H1 (cell line): ENCODE data around the gene CLPTM1L.

ENCODE experiments used
- CREB1 ChIP-seq: IDR thresholded peaks from 2 replicates; pipeline ENCODE4 v1.6.1; 2012; ENCODE audit warnings: inconsistent platforms
- EZH2 ChIP-seq: fragments of 200-600 bp; sonication (generic); IDR thresholded peaks from 2 replicates; pipeline ENCODE4 v1.7.1; 2012; ENCODE audit warnings: low read depth, mild to moderate bottlenecking, moderate library complexity, low read length, inconsistent platforms; ENCODE audit not compliant: severe bottlenecking
- NRF1 ChIP-seq: IDR thresholded peaks from 2 replicates; pipeline ENCODE4 v1.6.1; 2011; ENCODE audit warnings: mild to moderate bottlenecking, low read depth, low read length, improper control_type of control experiment
- POLR2A ChIP-seq, 2 experiments: IDR thresholded peaks; 1 replicate in 1 of 2; 2 replicates in 1 of 2; pipeline ENCODE4 v1.6.1; 2011; ENCODE audit warnings: low read depth in 2 of 2, low read length in 2 of 2, mild to moderate bottlenecking in 2 of 2; ENCODE audit errors: control extremely low read depth in 1 of 2
- POLR2AphosphoS5 ChIP-seq: IDR thresholded peaks from 2 replicates; pipeline ENCODE4 v1.6.1; 2011; ENCODE audit warnings: low read depth, low read length
- SP4 ChIP-seq: IDR thresholded peaks from 2 replicates; pipeline ENCODE4 v1.6.1; 2012; ENCODE audit warnings: low read length, inconsistent platforms
- TF ChIP-seq, protein P1 (sequence below): IDR thresholded peaks from 2 replicates; pipeline ENCODE4 v1.6.1; 2012; ENCODE audit warnings: low read length, inconsistent platforms
- TF ChIP-seq, protein P2 (sequence below): IDR thresholded peaks from 2 replicates; pipeline ENCODE4 v1.6.1; 2012; ENCODE audit warnings: inconsistent platforms
- TF ChIP-seq, protein P3 (sequence below), 3 experiments: IDR thresholded peaks; 1 replicate in 2 of 3; 2 replicates in 1 of 3; pipeline versions ENCODE4 v1.5.1 to v1.6.1; 2011; ENCODE audit warnings: low read length in 3 of 3, mild to moderate bottlenecking in 3 of 3, inconsistent platforms in 2 of 3, low read depth in 1 of 3, moderate library complexity in 1 of 3; ENCODE audit not compliant: insufficient read depth in 1 of 3; ENCODE audit errors: control extremely low read depth in 1 of 3

GRCh38 chr5:1378866-1379659, 34.2 kb upstream of the CLPTM1L start:
- TF ChIP-seq POLR2A (IDR thresholded peaks at IDR 0.05; ENCODE audit: control extremely low read depth in 1 of 2, low read depth in 2 of 2, low read length in 2 of 2) (no peak), NRF1 (no peak), EZH2 (no peak), POLR2AphosphoS5 (no peak), SP4 (no peak), CREB1 (no peak)
- TF ChIP-seq, protein P1, sequence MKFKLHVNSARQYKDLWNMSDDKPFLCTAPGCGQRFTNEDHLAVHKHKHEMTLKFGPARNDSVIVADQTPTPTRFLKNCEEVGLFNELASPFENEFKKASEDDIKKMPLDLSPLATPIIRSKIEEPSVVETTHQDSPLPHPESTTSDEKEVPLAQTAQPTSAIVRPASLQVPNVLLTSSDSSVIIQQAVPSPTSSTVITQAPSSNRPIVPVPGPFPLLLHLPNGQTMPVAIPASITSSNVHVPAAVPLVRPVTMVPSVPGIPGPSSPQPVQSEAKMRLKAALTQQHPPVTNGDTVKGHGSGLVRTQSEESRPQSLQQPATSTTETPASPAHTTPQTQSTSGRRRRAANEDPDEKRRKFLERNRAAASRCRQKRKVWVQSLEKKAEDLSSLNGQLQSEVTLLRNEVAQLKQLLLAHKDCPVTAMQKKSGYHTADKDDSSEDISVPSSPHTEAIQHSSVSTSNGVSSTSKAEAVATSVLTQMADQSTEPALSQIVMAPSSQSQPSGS, result no peak
- TF ChIP-seq, protein P2, sequence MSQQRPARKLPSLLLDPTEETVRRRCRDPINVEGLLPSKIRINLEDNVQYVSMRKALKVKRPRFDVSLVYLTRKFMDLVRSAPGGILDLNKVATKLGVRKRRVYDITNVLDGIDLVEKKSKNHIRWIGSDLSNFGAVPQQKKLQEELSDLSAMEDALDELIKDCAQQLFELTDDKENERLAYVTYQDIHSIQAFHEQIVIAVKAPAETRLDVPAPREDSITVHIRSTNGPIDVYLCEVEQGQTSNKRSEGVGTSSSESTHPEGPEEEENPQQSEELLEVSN, result no peak
- TF ChIP-seq, protein P3, sequence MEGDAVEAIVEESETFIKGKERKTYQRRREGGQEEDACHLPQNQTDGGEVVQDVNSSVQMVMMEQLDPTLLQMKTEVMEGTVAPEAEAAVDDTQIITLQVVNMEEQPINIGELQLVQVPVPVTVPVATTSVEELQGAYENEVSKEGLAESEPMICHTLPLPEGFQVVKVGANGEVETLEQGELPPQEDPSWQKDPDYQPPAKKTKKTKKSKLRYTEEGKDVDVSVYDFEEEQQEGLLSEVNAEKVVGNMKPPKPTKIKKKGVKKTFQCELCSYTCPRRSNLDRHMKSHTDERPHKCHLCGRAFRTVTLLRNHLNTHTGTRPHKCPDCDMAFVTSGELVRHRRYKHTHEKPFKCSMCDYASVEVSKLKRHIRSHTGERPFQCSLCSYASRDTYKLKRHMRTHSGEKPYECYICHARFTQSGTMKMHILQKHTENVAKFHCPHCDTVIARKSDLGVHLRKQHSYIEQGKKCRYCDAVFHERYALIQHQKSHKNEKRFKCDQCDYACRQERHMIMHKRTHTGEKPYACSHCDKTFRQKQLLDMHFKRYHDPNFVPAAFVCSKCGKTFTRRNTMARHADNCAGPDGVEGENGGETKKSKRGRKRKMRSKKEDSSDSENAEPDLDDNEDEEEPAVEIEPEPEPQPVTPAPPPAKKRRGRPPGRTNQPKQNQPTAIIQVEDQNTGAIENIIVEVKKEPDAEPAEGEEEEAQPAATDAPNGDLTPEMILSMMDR (IDR thresholded peaks at IDR 0.05; ENCODE audit: control extremely low read depth in 1 of 3, insufficient read depth in 1 of 3, low read depth in 1 of 3, low read length in 3 of 3), result no peak
